Naive thymus-derived CD4-positive, alpha-beta T cell (primary cell): ENCODE measurements around the gene ENTPD6. TPM values are rescaled to one million over a fixed set of nuclear protein-coding genes. Genes with fewer than 3 reads are reported as not detected.

Experiments
- ATAC-seq: fragments of 150-1000 bp; cut with Tn5 transposase; 2 replicates; pipeline ENCODE4 v1.10.0; 2021; ENCODE audit warnings: mild to moderate bottlenecking, moderate library complexity
- CTCF ChIA-PET: fragments of 350-600 bp; sonication (Branson Sonifier 250); formaldehyde crosslinking; loops from one replicate; lab custom pipeline; 2021; ENCODE audit warnings: antibody characterized with exemption; lab: Charles Lee
- POLR2A ChIA-PET: fragments of 350-600 bp; sonication (Branson Sonifier 250); formaldehyde crosslinking; loops from one replicate; lab custom pipeline; 2021; ENCODE audit warnings: antibody characterized with exemption, inconsistent platforms; lab: Charles Lee
- DNase-seq, 9 donors: peaks; one replicate each; pipeline versions ENCODE4 v3.0.0 to v3.0.0-alpha.2; 2020 to 2022; ENCODE audit warnings: mixed read lengths in 1 of 9
- H3K27ac ChIP-seq: one replicate; pipeline ENCODE4 v1.7.0; 2013; ENCODE audit warnings: mild to moderate bottlenecking, low read depth, low read length, moderate library complexity
- H3K27me3 ChIP-seq, 2 donors: one replicate each; pipeline ENCODE4 v1.7.0; 2013; ENCODE audit warnings: low read length in 2 of 2, mild to moderate bottlenecking in 2 of 2, moderate library complexity in 2 of 2; ENCODE audit not compliant: control insufficient read depth in 2 of 2, insufficient read depth in 2 of 2
- H3K36me3 ChIP-seq, 3 experiments: 1 replicate in 2 of 3; 2 replicates in 1 of 3; pipeline ENCODE4 v1.7.0; 2013; ENCODE audit warnings: low read length in 3 of 3, mild to moderate bottlenecking in 3 of 3, moderate library complexity in 1 of 3; ENCODE audit not compliant: insufficient read depth in 3 of 3, control insufficient read depth in 2 of 3
- H3K4me1 ChIP-seq, 2 donors: one replicate each; pipeline ENCODE4 v1.7.0; 2013; ENCODE audit warnings: low read length in 2 of 2, mild to moderate bottlenecking in 2 of 2, moderate library complexity in 1 of 2; ENCODE audit not compliant: control insufficient read depth in 2 of 2, insufficient read depth in 2 of 2
- H3K4me3 ChIP-seq: 2 replicates; pipeline ENCODE4 v1.7.0; 2013; ENCODE audit warnings: mild to moderate bottlenecking, low read length
- H3K9me3 ChIP-seq, 3 experiments: 1 replicate in 2 of 3; 2 replicates in 1 of 3; pipeline ENCODE4 v1.7.0; 2013; ENCODE audit warnings: low read length in 3 of 3; ENCODE audit not compliant: control insufficient read depth in 2 of 3
- H3K27ac Mint-ChIP-seq, 9 donors: one replicate each; pipeline ENCODE4 v1.8.0; 2020 to 2022; ENCODE audit warnings: mixed read lengths in 9 of 9, mild to moderate bottlenecking in 8 of 9, moderate library complexity in 5 of 9, inconsistent platforms in 2 of 9
- H3K27me3 Mint-ChIP-seq, 5 donors: one replicate each; pipeline ENCODE4 v1.8.0; 2021 to 2022; ENCODE audit warnings: mixed read lengths in 5 of 5, mild to moderate bottlenecking in 1 of 5
- H3K36me3 Mint-ChIP-seq, 5 donors: one replicate each; pipeline ENCODE4 v1.8.0; 2020 to 2022; ENCODE audit warnings: mixed read lengths in 5 of 5, mild to moderate bottlenecking in 3 of 5, inconsistent platforms in 1 of 5
- H3K4me1 Mint-ChIP-seq, 7 donors: one replicate each; pipeline ENCODE4 v1.8.0; 2020 to 2022; ENCODE audit warnings: mixed read lengths in 7 of 7, mild to moderate bottlenecking in 3 of 7, inconsistent platforms in 1 of 7
- H3K4me3 Mint-ChIP-seq, 10 donors: one replicate each; pipeline ENCODE4 v1.8.0; 2020 to 2022; ENCODE audit warnings: mild to moderate bottlenecking in 10 of 10, mixed read lengths in 10 of 10, moderate library complexity in 6 of 10, inconsistent platforms in 2 of 10
- H3K9me3 Mint-ChIP-seq, 11 donors: one replicate each; pipeline ENCODE4 v1.8.0; 2020 to 2022; ENCODE audit warnings: mixed read lengths in 11 of 11, mild to moderate bottlenecking in 4 of 11, inconsistent platforms in 1 of 11, moderate library complexity in 1 of 11
- intact Hi-C, 2 donors: fragments of 100-400 bp; cut with micrococcal nuclease; formaldehyde crosslinking; loops; one replicate each; pipeline ENCODE4 v1.15.1; 2023
- polyA plus RNA-seq, 2 donors: library from polyadenylated mRNA; unstranded; fragments of 300-500 nt; fragmentation: Illumina TruSeq; gene quantifications; one replicate each; pipeline ENCODE4 v1.2.3, GENCODE V29; 2021
- total RNA-seq, 6 experiments: library from RNA in 5 of 6; stranded (reverse) in 5 of 6; gene quantifications; 1 replicate in 5 of 6; 2 replicates in 1 of 6; pipeline ENCODE4 v1.2.3 and lab custom pipeline; 2021 to 2026

Gene ENTPD6
- total and polyA plus RNA-seq, 7 experiments from 2014 or later: 41.1 to 108 (median 68.6) TPM

GRCh38 chr20:25209911-25210310 is 14.4 kb downstream of the ENTPD6 start:
- peaks cover 0 to 15% (median 6%) of the 10 kb centered on the region in 5 donors for H3K36me3 Mint-ChIP-seq
- no peak overlapping the region for H3K27ac ChIP-seq

GRCh38 chr20:25211273-25211672 is 15.8 kb downstream of the ENTPD6 start:
- DNase-seq (no peak), ATAC-seq (no peak)
- ChIA-PET CTCF (interaction anchor here (0.9 kb wide), 1 partner anchor 43 kb away, joined by 4 read pairs; no protein-coding TSS in a partner anchor), POLR2A (no interaction called here)
- Mint-ChIP-seq H3K4me1 (no peaks in the 10 kb centered on the region), H3K36me3 (peaks cover 0 to 24% (median 9%) of the 10 kb centered on the region in 5 donors), H3K27ac (peak overlapping the region in 1 of 9 donors; percentile 59), H3K27me3 (no peaks in the 10 kb centered on the region), H3K4me3 (no peak overlapping the region), H3K9me3 (no peaks in the 10 kb centered on the region)
- Histone ChIP-seq H3K4me3 (no peak overlapping the region), H3K4me1 (no peaks in the 10 kb centered on the region), H3K27me3 (no peaks in the 10 kb centered on the region), H3K27ac (no peak overlapping the region), H3K36me3 (peaks cover 0 to 67% (median 9%) of the 10 kb centered on the region in 3 experiments), H3K9me3 (no peaks in the 10 kb centered on the region)
- intact Hi-C loops: no loop called here

More at GRCh38 chr20:25209911-25210310, 14.4 kb downstream of the ENTPD6 start:
- Histone ChIP-seq H3K9me3 (no peaks in the 10 kb centered on the region), H3K4me3 (no peak overlapping the region), H3K27me3 (no peaks in the 10 kb centered on the region), H3K4me1 (no peaks in the 10 kb centered on the region), H3K36me3 (peaks cover 0 to 54% (median 9%) of the 10 kb centered on the region in 3 experiments)
- Mint-ChIP-seq H3K27ac (no peak overlapping the region), H3K4me1 (peaks cover 0 to 5% (median 3%) of the 10 kb centered on the region in 7 donors), H3K4me3 (no peak overlapping the region), H3K27me3 (no peaks in the 10 kb centered on the region), H3K9me3 (no peaks in the 10 kb centered on the region)
- ATAC-seq (no peak), DNase-seq (no peak)
- intact Hi-C loops: no loop called here
- CTCF ChIA-PET: no interaction called here
- POLR2A ChIA-PET: no interaction called here

- Histone ChIP-seq H3K4me3 (no peak overlapping the region), H3K9me3 (no peaks in the 10 kb centered on the region), H3K27ac (no peak overlapping the region), H3K4me1 (no peaks in the 10 kb centered on the region), H3K27me3 (no peaks in the 10 kb centered on the region), H3K36me3 (peaks cover 0 to 73% (median 9%) of the 10 kb centered on the region in 3 experiments)
- Mint-ChIP-seq H3K27me3 (no peaks in the 10 kb centered on the region), H3K4me3 (no peak overlapping the region), H3K9me3 (no peaks in the 10 kb centered on the region), H3K27ac (no peak overlapping the region), H3K36me3 (peaks cover 0 to 29% (median 9%) of the 10 kb centered on the region in 5 donors), H3K4me1 (no peaks in the 10 kb centered on the region)
- DNase-seq (no peak), ATAC-seq (no peak)
- intact Hi-C loops: no loop called here
- POLR2A ChIA-PET: no interaction called here
- CTCF ChIA-PET: no interaction called here
Measured at GRCh38 chr20:25212242-25212641, 16.7 kb downstream of the ENTPD6 start.

DNA sequence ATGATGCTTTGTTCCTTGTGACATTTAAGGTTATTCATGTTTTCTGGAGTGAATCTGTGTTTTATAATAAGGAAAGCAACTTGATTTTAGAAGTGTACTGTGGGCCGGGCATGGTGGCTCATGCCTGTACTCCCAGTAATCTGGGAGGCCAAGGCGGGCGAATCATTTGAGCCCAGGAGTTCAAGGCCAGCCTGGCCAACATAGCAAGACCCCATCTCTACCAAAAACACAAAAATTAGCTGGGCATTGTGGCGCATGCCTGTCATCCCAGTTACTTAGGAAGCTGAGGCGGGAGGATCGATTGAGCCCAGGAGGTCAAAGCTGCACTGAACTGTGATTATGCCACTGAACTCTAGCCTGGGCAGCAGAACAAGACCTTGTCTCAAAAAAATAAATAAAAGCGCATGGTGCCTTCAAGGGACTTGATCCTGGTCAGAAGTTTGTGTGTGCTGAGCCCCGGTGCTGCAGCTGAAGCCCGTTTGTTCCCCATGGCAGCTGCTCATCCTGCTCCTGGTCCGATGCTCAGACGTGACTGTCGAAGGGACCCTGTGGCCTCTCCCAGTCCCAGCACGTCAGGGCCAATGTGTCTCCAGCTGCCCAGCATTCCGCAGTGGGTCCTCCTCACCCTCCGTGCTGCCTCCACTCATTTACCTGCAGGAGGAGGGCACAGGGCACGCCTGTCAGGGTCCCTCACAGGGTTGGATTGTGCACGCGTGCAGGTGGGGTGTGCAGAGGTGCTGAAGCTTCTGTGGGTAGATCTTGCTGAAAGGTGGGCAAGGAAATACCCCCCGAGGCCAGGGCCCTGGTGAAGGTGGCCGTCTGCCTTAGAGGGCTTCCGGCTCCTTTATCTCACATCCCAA is 18.3 kb downstream of the ENTPD6 start:
- peaks cover 0 to 86% (median 9%) of the 10 kb centered on the region in 3 experiments for H3K36me3 ChIP-seq
- Mint-ChIP-seq H3K36me3 (peaks cover 0 to 30% (median 10%) of the 10 kb centered on the region in 5 donors), H3K4me3 (no peak overlapping the region), H3K9me3 (no peaks in the 10 kb centered on the region), H3K27ac (no peak overlapping the region), H3K4me1 (no peaks in the 10 kb centered on the region), H3K27me3 (no peaks in the 10 kb centered on the region)
- intact Hi-C loops: no loop called here
- H3K9me3 ChIP-seq: no peaks in the 10 kb centered on the region
- H3K4me3 ChIP-seq: no peak overlapping the region
- POLR2A ChIA-PET: interaction anchor here (0.5 kb wide), 1 partner anchor 225 kb away, joined by 3 read pairs; no protein-coding TSS in a partner anchor
- no peak for DNase-seq
- no peak overlapping the region for H3K27ac ChIP-seq
- H3K27me3 ChIP-seq: no peaks in the 10 kb centered on the region
- no peaks in the 10 kb centered on the region for H3K4me1 ChIP-seq
- ATAC-seq: no peak
- CTCF ChIA-PET: no interaction called here

GRCh38 chr20:25214426-25214790 is 18.9 kb downstream of the ENTPD6 start:
- Histone ChIP-seq H3K4me3 (no peak overlapping the region), H3K27me3 (no peaks in the 10 kb centered on the region), H3K4me1 (no peaks in the 10 kb centered on the region), H3K9me3 (no peaks in the 10 kb centered on the region), H3K27ac (no peak overlapping the region), H3K36me3 (peaks cover 0 to 92% (median 9%) of the 10 kb centered on the region in 3 experiments)
- no peaks in the 10 kb centered on the region for H3K9me3 Mint-ChIP-seq
- no peak for ATAC-seq
- no peaks in the 10 kb centered on the region for H3K4me1 Mint-ChIP-seq
- H3K27me3 Mint-ChIP-seq: no peaks in the 10 kb centered on the region
- POLR2A ChIA-PET: interaction anchor here (0.5 kb wide), 1 partner anchor 224 kb away, joined by 3 read pairs; no protein-coding TSS in a partner anchor
- H3K4me3 Mint-ChIP-seq: no peak overlapping the region
- CTCF ChIA-PET: no interaction called here
- no peak for DNase-seq
- H3K36me3 Mint-ChIP-seq: peaks cover 4 to 30% (median 12%) of the 10 kb centered on the region in 5 donors
- no peak overlapping the region for H3K27ac Mint-ChIP-seq
- intact Hi-C loops: no loop called here

DNA sequence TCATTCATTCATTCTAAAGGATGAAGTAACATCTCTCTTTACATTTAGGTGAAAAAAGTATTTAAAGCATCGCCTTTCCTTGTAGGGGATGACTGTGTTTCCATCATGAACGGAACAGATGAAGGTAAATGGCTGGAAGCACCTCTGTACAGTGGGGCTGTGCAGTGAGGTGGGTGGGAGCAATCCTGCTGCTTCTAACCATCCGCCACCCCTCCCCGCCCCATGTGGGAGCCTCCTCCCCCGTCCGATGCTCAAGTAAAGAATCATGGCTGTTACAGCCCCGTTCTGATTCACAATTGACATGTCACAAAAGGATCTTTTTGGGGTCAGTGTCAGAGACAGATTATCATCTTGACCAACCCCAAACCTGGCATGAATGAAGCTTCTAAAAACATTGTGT is 19.3 kb downstream of the ENTPD6 start:
- Histone ChIP-seq H3K27me3 (no peaks in the 10 kb centered on the region), H3K36me3 (peaks cover 0 to 94% (median 9%) of the 10 kb centered on the region in 3 experiments), H3K27ac (no peak overlapping the region), H3K4me1 (no peaks in the 10 kb centered on the region), H3K4me3 (no peak overlapping the region), H3K9me3 (no peaks in the 10 kb centered on the region)
- intact Hi-C loops: no loop called here
- no peaks in the 10 kb centered on the region for H3K27me3 Mint-ChIP-seq
- no peak overlapping the region for H3K4me3 Mint-ChIP-seq
- CTCF ChIA-PET: no interaction called here
- H3K36me3 Mint-ChIP-seq: peaks cover 4 to 33% (median 10%) of the 10 kb centered on the region in 5 donors
- no peak for DNase-seq
- POLR2A ChIA-PET: no interaction called here
- H3K27ac Mint-ChIP-seq: no peak overlapping the region
- H3K4me1 Mint-ChIP-seq: no peaks in the 10 kb centered on the region
- no peak for ATAC-seq
- H3K9me3 Mint-ChIP-seq: no peaks in the 10 kb centered on the region
